GM06990 (cell line): ENCODE results near the gene MYCBP.
A peak's percentile ranks its signal among the peaks of the same experiment; 100 is the strongest.

Source experiments
- DNase-seq: peaks from one replicate; pipeline ENCODE4 v3.0.0-alpha.2; 2011; ENCODE audit not compliant: insufficient read length; ENCODE audit errors: extremely low read depth
- H3K27me3 ChIP-seq: replicated peaks from 2 replicates; pipeline ENCODE4 v1.6.0; 2011; ENCODE audit warnings: low read length; ENCODE audit not compliant: control insufficient read depth, insufficient read depth
- H3K36me3 ChIP-seq: 2 replicates; pipeline ENCODE4 v1.5.1; 2011; ENCODE audit warnings: low read length; ENCODE audit not compliant: control insufficient read depth, insufficient read depth
- H3K4me3 ChIP-seq: replicated peaks from 2 replicates; pipeline ENCODE4 v1.5.1; 2011; ENCODE audit warnings: low read depth, mild to moderate bottlenecking, control low read depth, low read length
- CTCF ChIP-seq: IDR thresholded peaks from 2 replicates; pipeline ENCODE4 v1.5.1; 2011; ENCODE audit warnings: low read length, control low read depth, mild to moderate bottlenecking, inconsistent platforms; ENCODE audit not compliant: insufficient read depth, poor library complexity, severe bottlenecking

The MYCBP gene

GRCh38 chr1:38867208-38867607 is 5.9 kb downstream of the MYCBP start:
- no peak overlapping the region for H3K4me3 ChIP-seq
- DNase-seq = no peak
- no peaks in the 10 kb centered on the region for H3K27me3 ChIP-seq
- no peaks in the 10 kb centered on the region; the same call in 1 of the 2 replicates for H3K36me3 ChIP-seq
- TF ChIP-seq CTCF = no peak

- no peak for TF ChIP-seq CTCF
- H3K36me3 ChIP-seq = no peaks in the 10 kb centered on the region; the same call in 1 of the 2 replicates
- no peak for DNase-seq
Measured at GRCh38 chr1:38865112-38865715, 7.9 kb downstream of the MYCBP start.

GRCh38 chr1:38860454-38860795 is 12.7 kb downstream of the MYCBP start:
- DNase-seq = no peak
- Histone ChIP-seq H3K4me3 (peak overlapping the region; percentile 75), H3K27me3 (no peaks in the 10 kb centered on the region), H3K36me3 (no peaks in the 10 kb centered on the region; the same call in 1 of the 2 replicates)
- TF ChIP-seq CTCF = no peak

More at GRCh38 chr1:38865112-38865715, 7.9 kb downstream of the MYCBP start:
- Histone ChIP-seq H3K4me3 (no peak overlapping the region), H3K27me3 (no peaks in the 10 kb centered on the region)

GRCh38 chr1:38859561-38860453 is 13.3 kb downstream of the MYCBP start, which contains the start of gene RRAGC:
Gene RRAGC, minus strand, starts transcription at chr1:38859772. Its CDS starts 126 bp downstream, at chr1:38859646.
- DNase-seq = peak; percentile 95
- Histone ChIP-seq H3K36me3 (no peaks in the 10 kb centered on the region; the same call in 1 of the 2 replicates), H3K27me3 (no peaks in the 10 kb centered on the region), H3K4me3 (peak within 1 kb of the TSS; percentile 87)
- TF ChIP-seq CTCF = no peak

- Histone ChIP-seq H3K27me3 (no peaks in the 10 kb centered on the region), H3K4me3 (peak overlapping the region; percentile 87), H3K36me3 (no peaks in the 10 kb centered on the region; the same call in 1 of the 2 replicates)
- peak; percentile 78 for DNase-seq
- no peak for TF ChIP-seq CTCF
Measured at GRCh38 chr1:38858833-38859560, 14.2 kb downstream of the MYCBP start.
